Natural killer cell (primary cell): Measurements from ENCODE around the gene FRMD4A. TPM values are rescaled to one million over a fixed set of nuclear protein-coding genes. Genes with fewer than 3 reads are reported as not detected.

ENCODE experiments used
- ATAC-seq, 3 donors: fragments of 150-1000 bp in 2 of 3; fragments of 200-7000 bp in 1 of 3; cut with Tn5 transposase; 1 replicate in 1 of 3; 2 replicates in 2 of 3; pipeline ENCODE4 v1.10.0; 2021; ENCODE audit warnings: mild to moderate bottlenecking in 2 of 3, moderate library complexity in 2 of 3
- DNase-seq, 2 donors: peaks; one replicate each; pipeline versions ENCODE4 v3.0.0 to v3.0.0-alpha.2; 2013 to 2021; ENCODE audit warnings: mixed read lengths in 1 of 2
- H3K27ac ChIP-seq: one replicate; pipeline ENCODE4 v1.5.1; 2013; ENCODE audit warnings: mild to moderate bottlenecking, low read length
- H3K27me3 ChIP-seq: one replicate; pipeline ENCODE4 v1.6.1; 2013; ENCODE audit warnings: low read length; ENCODE audit not compliant: control insufficient read depth, insufficient read depth
- H3K36me3 ChIP-seq: one replicate; pipeline ENCODE4 v1.6.1; 2013; ENCODE audit warnings: low read length; ENCODE audit not compliant: control insufficient read depth, insufficient read depth
- H3K4me1 ChIP-seq: one replicate; pipeline ENCODE4 v1.6.1; 2013; ENCODE audit warnings: low read length; ENCODE audit not compliant: control insufficient read depth, insufficient read depth
- H3K4me3 ChIP-seq: one replicate; pipeline ENCODE4 v1.5.1; 2013; ENCODE audit warnings: low read length
- H3K9me3 ChIP-seq: one replicate; pipeline ENCODE4 v1.6.1; 2013; ENCODE audit warnings: low read length; ENCODE audit not compliant: control insufficient read depth, insufficient read depth
- H3K27ac Mint-ChIP-seq, 2 donors: one replicate each; pipeline ENCODE4 v1.8.0; 2022; ENCODE audit warnings: mild to moderate bottlenecking in 2 of 2, mixed read lengths in 2 of 2, moderate library complexity in 1 of 2
- H3K27me3 Mint-ChIP-seq, 2 donors: one replicate each; pipeline ENCODE4 v1.8.0; 2022; ENCODE audit warnings: low read depth in 2 of 2, mixed read lengths in 2 of 2
- H3K36me3 Mint-ChIP-seq: one replicate; pipeline ENCODE4 v1.8.0; 2022; ENCODE audit warnings: mixed read lengths
- H3K4me1 Mint-ChIP-seq, 2 donors: one replicate each; pipeline ENCODE4 v1.8.0; 2022; ENCODE audit warnings: mixed read lengths in 2 of 2
- H3K4me3 Mint-ChIP-seq: one replicate; pipeline ENCODE4 v1.8.0; 2022; ENCODE audit warnings: mild to moderate bottlenecking, moderate library complexity, mixed read lengths
- H3K9me3 Mint-ChIP-seq, 2 donors: one replicate each; pipeline ENCODE4 v1.8.0; 2022; ENCODE audit warnings: mixed read lengths in 2 of 2
- WGBS: methylation state at CpG from one replicate; pipeline ENCODE4 v1.1.7; 2013; ENCODE audit warnings: missing lambda C conversion rate; ENCODE audit not compliant: insufficient coverage; 5-methylcytosine and 5-hydroxymethylcytosine counted together
- intact Hi-C: fragments of 100-400 bp; cut with micrococcal nuclease; formaldehyde crosslinking; loops from one replicate; pipeline ENCODE4 v1.14.2; 2022
- total RNA-seq, 4 donors: library from RNA; stranded (reverse); fragments of 120-200 nt in 1 of 4; gene quantifications; one replicate each; pipeline versions ENCODE4 v1.2.3 to v1.2.4, GENCODE V29; 2013 to 2022
- TF ChIP-seq, protein P1 (sequence below): fragments of 200-600 bp; IDR thresholded peaks from one replicate; pipeline ENCODE4 v1.8.0; 2022; ENCODE audit warnings: antibody characterized with exemption

FRMD4A gene
- total RNA-seq, 3 donors from 2014 or later (not counting 1 experiment from before 2014, with no cell fraction given), result 0.36 to 0.38 TPM; not detected in 1

DNA sequence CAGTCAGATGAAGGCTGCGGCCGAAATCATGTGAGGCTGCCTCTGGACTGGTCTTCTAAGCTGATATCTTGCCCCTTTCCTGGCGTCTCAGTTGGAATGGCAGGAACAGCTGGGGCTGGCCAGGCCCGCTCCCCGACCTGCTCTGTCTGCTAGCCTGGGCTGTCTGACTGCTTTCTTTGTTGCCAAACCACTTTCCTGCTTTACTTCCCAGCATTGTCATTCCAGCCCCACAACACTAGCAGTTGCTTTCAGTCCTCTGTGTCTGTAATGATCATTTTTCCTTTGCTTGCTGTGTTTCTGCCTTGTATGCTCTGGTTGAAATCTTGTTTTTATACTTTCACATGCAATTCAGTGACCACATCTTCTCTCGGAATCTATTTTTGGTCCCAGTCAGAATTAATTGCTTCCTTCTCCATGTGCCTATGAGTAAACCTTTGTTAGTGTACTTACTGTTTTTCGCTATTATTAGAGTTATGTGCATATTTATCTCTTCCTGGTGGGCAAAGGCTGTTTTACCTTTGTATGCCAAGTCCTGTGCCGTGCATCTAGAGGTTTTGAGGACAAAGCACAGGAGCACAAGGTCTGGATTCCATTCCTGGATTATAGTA is 722.4 kb downstream of the FRMD4A start:
- H3K36me3 ChIP-seq, result peaks cover 63% of the 10 kb centered on the region
- no peaks in the 10 kb centered on the region for H3K27me3 ChIP-seq
- no peaks in the 10 kb centered on the region for H3K9me3 ChIP-seq
- ATAC-seq (no peak), DNase-seq (no peak)
- H3K4me1 Mint-ChIP-seq, result no peaks in the 10 kb centered on the region
- TF ChIP-seq, protein P1, sequence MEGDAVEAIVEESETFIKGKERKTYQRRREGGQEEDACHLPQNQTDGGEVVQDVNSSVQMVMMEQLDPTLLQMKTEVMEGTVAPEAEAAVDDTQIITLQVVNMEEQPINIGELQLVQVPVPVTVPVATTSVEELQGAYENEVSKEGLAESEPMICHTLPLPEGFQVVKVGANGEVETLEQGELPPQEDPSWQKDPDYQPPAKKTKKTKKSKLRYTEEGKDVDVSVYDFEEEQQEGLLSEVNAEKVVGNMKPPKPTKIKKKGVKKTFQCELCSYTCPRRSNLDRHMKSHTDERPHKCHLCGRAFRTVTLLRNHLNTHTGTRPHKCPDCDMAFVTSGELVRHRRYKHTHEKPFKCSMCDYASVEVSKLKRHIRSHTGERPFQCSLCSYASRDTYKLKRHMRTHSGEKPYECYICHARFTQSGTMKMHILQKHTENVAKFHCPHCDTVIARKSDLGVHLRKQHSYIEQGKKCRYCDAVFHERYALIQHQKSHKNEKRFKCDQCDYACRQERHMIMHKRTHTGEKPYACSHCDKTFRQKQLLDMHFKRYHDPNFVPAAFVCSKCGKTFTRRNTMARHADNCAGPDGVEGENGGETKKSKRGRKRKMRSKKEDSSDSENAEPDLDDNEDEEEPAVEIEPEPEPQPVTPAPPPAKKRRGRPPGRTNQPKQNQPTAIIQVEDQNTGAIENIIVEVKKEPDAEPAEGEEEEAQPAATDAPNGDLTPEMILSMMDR, result no peak
- H3K4me3 ChIP-seq, result no peak overlapping the region
- no peaks in the 10 kb centered on the region for H3K27me3 Mint-ChIP-seq
- H3K9me3 Mint-ChIP-seq, result no peaks in the 10 kb centered on the region
- H3K36me3 Mint-ChIP-seq, result peaks cover 28% of the 10 kb centered on the region
- H3K27ac ChIP-seq, result no peak overlapping the region
- no peak overlapping the region for H3K4me3 Mint-ChIP-seq
- no peaks in the 10 kb centered on the region for H3K4me1 ChIP-seq
- 98% methylated on average over 8 of the region's 8 CpGs for WGBS
- intact Hi-C loops, result no loop called here
- no peak overlapping the region for H3K27ac Mint-ChIP-seq

DNA sequence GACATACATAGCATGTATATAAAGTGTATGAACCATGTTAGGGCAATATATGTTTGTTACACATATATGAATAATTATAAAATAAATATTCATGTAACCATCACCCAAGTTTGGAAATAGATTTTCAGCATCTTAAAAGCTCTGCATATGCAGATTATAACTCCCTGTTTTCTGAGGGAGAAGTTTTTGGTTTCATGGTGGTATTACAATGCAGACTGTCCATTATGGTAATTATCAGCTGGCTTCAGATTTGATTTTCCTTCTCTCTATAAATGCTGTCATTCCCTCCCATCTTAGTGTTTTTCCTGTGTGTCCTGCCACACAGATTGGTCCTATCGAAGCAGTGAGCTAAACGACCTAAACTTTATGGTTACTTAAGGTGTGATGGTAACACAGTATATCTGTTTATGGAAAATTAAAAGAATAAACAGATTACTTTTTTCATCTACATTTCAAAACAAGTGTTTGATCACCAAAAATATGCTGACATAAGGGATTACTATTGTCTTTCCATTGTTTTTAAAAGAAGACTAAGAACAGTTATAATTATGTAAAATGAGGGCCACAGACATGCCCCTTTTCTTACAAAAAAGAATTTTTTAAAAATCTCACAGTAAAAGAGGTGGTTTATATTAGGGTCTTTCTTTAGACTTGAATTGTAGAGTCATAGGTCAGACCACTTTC is 726.2 kb downstream of the FRMD4A start:
- WGBS, result no CpG with 5 or more reads among the region's 2 CpGs
- Histone ChIP-seq H3K27me3 (no peaks in the 10 kb centered on the region), H3K4me1 (no peaks in the 10 kb centered on the region), H3K36me3 (peaks cover 47% of the 10 kb centered on the region), H3K27ac (no peak overlapping the region), H3K4me3 (no peak overlapping the region), H3K9me3 (no peaks in the 10 kb centered on the region)
- TF ChIP-seq, protein P1, result no peak
- H3K4me3 Mint-ChIP-seq, result no peak overlapping the region
- peaks cover 0 to 3% of the 10 kb centered on the region in 2 donors for H3K4me1 Mint-ChIP-seq
- ATAC-seq (no peak), DNase-seq (no peak)
- intact Hi-C loops, result no loop called here
- no peaks in the 10 kb centered on the region for H3K27me3 Mint-ChIP-seq
- H3K9me3 Mint-ChIP-seq, result no peaks in the 10 kb centered on the region
- H3K36me3 Mint-ChIP-seq, result peaks cover 6% of the 10 kb centered on the region
- H3K27ac Mint-ChIP-seq, result no peak overlapping the region

DNA sequence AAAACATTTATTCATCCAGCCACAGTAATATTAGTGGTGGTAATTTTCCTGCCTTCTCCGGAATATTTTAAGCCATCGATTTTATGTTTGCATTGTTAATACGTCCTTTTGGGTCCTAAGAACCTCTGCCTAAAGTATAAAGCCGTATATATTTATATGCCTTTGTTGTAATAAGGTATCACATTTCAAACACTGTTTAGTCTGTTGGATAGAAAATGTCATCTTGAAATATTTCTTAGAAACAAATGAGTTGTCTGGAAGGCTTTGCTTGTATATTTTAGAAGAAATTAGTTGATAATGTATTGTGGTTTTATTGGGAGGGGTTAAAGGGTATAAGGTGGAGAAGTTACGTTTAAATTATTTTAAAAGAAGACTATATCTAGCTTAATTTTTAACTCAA is 732.8 kb downstream of the FRMD4A start:
- H3K27me3 ChIP-seq, result no peaks in the 10 kb centered on the region
- 100% methylated on average over 1 of the region's 5 CpGs for WGBS
- Mint-ChIP-seq H3K4me3 (no peak overlapping the region), H3K4me1 (peaks cover 18 to 21% of the 10 kb centered on the region in 2 donors), H3K9me3 (no peaks in the 10 kb centered on the region), H3K36me3 (peaks cover 13% of the 10 kb centered on the region), H3K27me3 (no peaks in the 10 kb centered on the region), H3K27ac (no peak overlapping the region)
- ATAC-seq (no peak), DNase-seq (no peak)
- H3K27ac ChIP-seq, result no peak overlapping the region
- no peaks in the 10 kb centered on the region for H3K4me1 ChIP-seq
- intact Hi-C loops, result no loop called here
- TF ChIP-seq, protein P1, result no peak
- peaks cover 30% of the 10 kb centered on the region for H3K36me3 ChIP-seq
- H3K9me3 ChIP-seq, result no peaks in the 10 kb centered on the region
- H3K4me3 ChIP-seq, result no peak overlapping the region
